ENCODE data around the gene TBC1D8.

The TBC1D8 gene

GRCh38 chr2:101139495-101139894 lies 11.7 kb downstream of the TBC1D8 start:
- no peak for TF ChIP-seq CTCF (conservative IDR thresholded peaks at IDR 0.05; ENCODE audit: low read depth, low read length)
- no peak overlapping the region for H3K4me3 ChIP-seq (ENCODE audit: low read depth, low read length)
- no peak for DNase-seq (ENCODE audit: low read depth)

DNA sequence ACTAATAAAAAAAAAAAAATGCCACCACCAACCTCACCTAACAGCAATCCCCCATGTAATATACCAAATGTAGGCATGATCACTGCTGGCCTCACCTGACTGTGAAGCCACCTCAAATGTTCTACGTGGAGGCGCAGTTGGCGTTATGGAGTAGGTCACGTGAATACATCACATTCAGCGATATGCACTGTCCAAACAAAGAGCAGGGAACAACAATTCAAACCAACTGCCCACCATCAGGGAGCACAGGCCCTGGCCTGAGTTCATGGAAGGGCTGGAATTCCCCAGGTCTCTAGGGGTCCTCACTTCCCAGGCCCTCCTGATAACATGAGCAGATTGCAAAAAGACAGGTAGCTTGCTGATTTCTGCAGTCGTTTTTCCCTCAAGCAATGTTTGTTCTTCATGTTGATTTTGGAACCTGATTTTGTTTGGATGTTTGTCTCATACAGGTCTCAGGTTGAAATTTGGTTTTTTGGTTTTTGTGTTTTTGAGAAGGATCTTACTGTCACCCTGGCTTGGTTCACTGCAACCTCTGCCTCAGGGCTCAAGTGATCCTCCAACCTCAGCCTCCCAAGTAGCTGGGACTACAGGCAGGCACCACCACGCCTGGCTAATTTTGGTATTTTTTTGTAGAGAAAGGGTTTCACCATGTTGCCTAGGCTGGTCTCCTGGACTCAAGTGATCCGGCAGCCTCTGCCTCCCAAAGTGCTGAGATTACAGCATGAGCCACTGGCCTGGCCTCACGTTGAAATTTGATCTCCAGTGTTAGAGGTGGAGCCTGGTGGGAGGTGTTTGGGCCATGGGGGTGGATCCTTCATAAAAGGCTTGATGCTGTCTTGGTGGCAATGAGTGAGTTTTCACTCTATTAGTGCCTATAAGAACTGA lies 15.5 kb downstream of the TBC1D8 start:
- DNase-seq (ENCODE audit: low read depth) = peak; percentile 23
- no peak overlapping the region for H3K4me3 ChIP-seq (ENCODE audit: low read depth, low read length)
- TF ChIP-seq CTCF (conservative IDR thresholded peaks at IDR 0.05; ENCODE audit: low read depth, low read length) = no peak

DNA sequence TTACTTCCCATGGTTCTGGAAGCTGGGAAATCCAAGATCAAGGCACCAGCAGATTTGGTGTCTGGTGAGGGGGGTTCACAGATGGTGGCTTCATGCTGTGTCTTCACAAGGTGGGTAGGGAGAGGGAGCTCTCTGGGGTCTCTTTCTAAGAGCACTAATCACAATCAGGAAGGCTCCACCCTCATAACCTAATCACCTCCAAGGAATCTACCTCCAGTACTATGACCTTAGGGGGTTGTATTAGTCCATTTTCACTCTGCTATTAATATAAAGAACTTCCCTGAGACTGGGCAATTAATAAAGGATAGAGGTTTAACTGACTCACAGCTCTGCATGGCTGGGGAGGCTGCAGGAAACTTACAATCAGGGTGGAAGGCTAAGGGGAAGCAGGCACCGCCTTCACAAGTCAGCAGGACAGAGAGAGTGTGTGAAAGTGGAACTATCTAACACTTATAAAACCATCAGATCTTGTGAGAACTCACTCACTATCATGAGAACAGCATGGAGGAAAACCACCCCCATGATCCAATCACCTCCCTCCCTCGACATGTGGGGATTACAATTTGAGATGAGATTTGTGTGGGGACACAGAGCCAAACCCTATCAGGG lies 17.6 kb downstream of the TBC1D8 start:
- DNase-seq (ENCODE audit: low read depth) = no peak
- no peak overlapping the region for H3K4me3 ChIP-seq (ENCODE audit: low read depth, low read length)
- TF ChIP-seq CTCF (conservative IDR thresholded peaks at IDR 0.05; ENCODE audit: low read depth, low read length) = no peak

- no peak for TF ChIP-seq CTCF (conservative IDR thresholded peaks at IDR 0.05; ENCODE audit: low read depth, low read length)
- no peak overlapping the region for H3K4me3 ChIP-seq (ENCODE audit: low read depth, low read length)
- no peak for DNase-seq (ENCODE audit: low read depth)
Observed at GRCh38 chr2:101132202-101132601, 19.0 kb downstream of the TBC1D8 start.

GRCh38 chr2:101130081-101130480 lies 21.1 kb downstream of the TBC1D8 start:
- no peak overlapping the region for H3K4me3 ChIP-seq (ENCODE audit: low read depth, low read length)
- TF ChIP-seq CTCF (conservative IDR thresholded peaks at IDR 0.05; ENCODE audit: low read depth, low read length) = no peak
- DNase-seq (ENCODE audit: low read depth) = no peak

DNA sequence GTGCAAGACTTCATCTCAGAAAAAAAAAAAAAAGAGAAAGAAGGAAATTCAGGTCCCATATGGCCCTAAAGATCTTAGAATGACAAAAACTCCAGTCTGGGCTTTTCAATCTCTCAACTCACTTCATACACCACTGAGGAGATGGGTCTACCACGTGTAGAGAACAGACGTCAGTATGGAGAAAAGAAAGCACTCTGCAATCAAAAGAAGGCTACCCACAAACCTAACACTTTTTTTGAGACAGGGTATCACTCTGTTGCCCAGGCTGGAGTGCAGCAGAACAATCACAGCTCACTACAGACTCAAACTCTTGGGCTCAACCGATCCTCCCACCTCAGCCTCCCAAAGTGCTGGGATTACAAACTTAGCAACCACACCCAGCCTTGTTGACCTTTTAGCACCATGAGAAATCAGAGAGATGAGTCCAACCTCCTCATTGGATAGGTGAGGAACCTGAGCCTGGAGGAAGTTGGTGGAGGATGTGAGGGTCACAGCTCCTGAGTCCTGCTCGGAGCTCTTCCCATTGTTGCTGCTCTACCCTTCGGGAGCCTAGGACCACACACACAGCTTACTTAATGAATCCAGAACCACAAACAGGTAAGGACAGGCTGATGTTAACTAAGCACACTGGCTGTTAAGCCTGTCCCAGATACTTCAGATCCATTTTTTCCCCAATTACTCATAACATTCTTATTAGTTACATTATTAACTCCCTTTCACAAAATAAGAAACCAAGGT lies 23.7 kb downstream of the TBC1D8 start:
- TF ChIP-seq CTCF (conservative IDR thresholded peaks at IDR 0.05; ENCODE audit: low read depth, low read length) = no peak
- no peak for DNase-seq (ENCODE audit: low read depth)
- H3K4me3 ChIP-seq (ENCODE audit: low read depth, low read length) = no peak overlapping the region

Measured in choroid plexus epithelial cell (primary cell).